Measurements from ENCODE around the gene RFLNA.

- TF ChIP-seq CTCF (IDR thresholded peaks at IDR 0.05; ENCODE audit: low read length) (no peak), EZH2 (IDR thresholded peaks at IDR 0.05; ENCODE audit: borderline replicate concordance, low read length) (no peak)
Measured at GRCh38 chr12:124302241-124302806, 7.4 kb downstream of the RFLNA start.
